SK-N-SH treated with all-trans-retinoic acid at 6 μM for 48 hours (cell line): ENCODE measurements around the gene HRK.

Experiments used
- ATAC-seq: fragments of 200-7000 bp; cut with Tn5 transposase; 3 replicates; pipeline ENCODE4 v1.9.1; 2020; ENCODE audit warnings: mild to moderate bottlenecking, moderate library complexity
- ARNTL ChIP-seq: fragments of 450-650 bp; formaldehyde crosslinking; IDR thresholded peaks from 2 replicates; pipeline ENCODE4 v1.5.0; 2020; ENCODE audit warnings: low read depth, mild to moderate bottlenecking, moderate library complexity, borderline replicate concordance
- CREB5 ChIP-seq: fragments of 250-450 bp; sonication (Bioruptor Pico); IDR thresholded peaks from 2 replicates; pipeline ENCODE4 v1.5.1; 2020; ENCODE audit warnings: low read depth, mild to moderate bottlenecking, moderate library complexity
- CSRNP3 ChIP-seq: fragments of 250-450 bp; sonication (Bioruptor Pico); IDR thresholded peaks from 2 replicates; pipeline ENCODE4 v1.5.1; 2021; ENCODE audit warnings: mild to moderate bottlenecking, moderate library complexity
- ESRRG ChIP-seq: fragments of 250-450 bp; sonication (Bioruptor Pico); IDR thresholded peaks from 2 replicates; pipeline ENCODE4 v1.6.1; 2021; ENCODE audit warnings: mild to moderate bottlenecking
- GLIS3 ChIP-seq: fragments of 250-450 bp; sonication (Bioruptor Pico); IDR thresholded peaks from 2 replicates; pipeline ENCODE4 v1.5.0; 2020; ENCODE audit warnings: mild to moderate bottlenecking, moderate library complexity
- ISL1 ChIP-seq: fragments of 250-450 bp; sonication (Bioruptor Pico); IDR thresholded peaks from 2 replicates; pipeline ENCODE4 v2.1.2; 2022; ENCODE audit warnings: mild to moderate bottlenecking, moderate library complexity
- OSR1 ChIP-seq: fragments of 250-450 bp; sonication (Bioruptor Pico); IDR thresholded peaks from 2 replicates; pipeline ENCODE4 v1.8.0; 2022; ENCODE audit warnings: moderate library complexity, mild to moderate bottlenecking, inconsistent platforms
- PATZ1 ChIP-seq: fragments of 250-450 bp; sonication (Bioruptor Pico); IDR thresholded peaks from 2 replicates; pipeline ENCODE4 v1.8.0; 2020; ENCODE audit warnings: mild to moderate bottlenecking, moderate library complexity, borderline replicate concordance
- PPARA ChIP-seq: fragments of 250-450 bp; sonication (Bioruptor Pico); IDR thresholded peaks from 2 replicates; pipeline ENCODE4 v1.5.0; 2020; ENCODE audit warnings: mild to moderate bottlenecking, borderline replicate concordance
- RARB ChIP-seq: fragments of 250-450 bp; sonication (Bioruptor Pico); IDR thresholded peaks from 2 replicates; pipeline ENCODE4 v1.8.0; 2021; ENCODE audit warnings: mild to moderate bottlenecking, moderate library complexity
- SNAI2 ChIP-seq: fragments of 250-450 bp; sonication (Bioruptor Pico); IDR thresholded peaks from 2 replicates; pipeline ENCODE4 v1.5.0; 2020; ENCODE audit warnings: mild to moderate bottlenecking, moderate library complexity
- TCF4 ChIP-seq: fragments of 250-450 bp; sonication (Bioruptor Pico); IDR thresholded peaks from 2 replicates; pipeline ENCODE4 v1.8.0; 2021; ENCODE audit warnings: mild to moderate bottlenecking, moderate library complexity, borderline replicate concordance
- TOX ChIP-seq: fragments of 250-450 bp; sonication (Bioruptor Pico); IDR thresholded peaks from 2 replicates; pipeline ENCODE4 v1.8.0; 2021; ENCODE audit warnings: mild to moderate bottlenecking, moderate library complexity, borderline replicate concordance
- TSHZ2 ChIP-seq: fragments of 250-450 bp; sonication (Bioruptor Pico); IDR thresholded peaks from 2 replicates; pipeline ENCODE4 v1.5.0; 2020; ENCODE audit warnings: mild to moderate bottlenecking, moderate library complexity
- ZC3H10 ChIP-seq: fragments of 250-450 bp; sonication (Bioruptor Pico); IDR thresholded peaks from 2 replicates; pipeline ENCODE4 v1.5.1; 2021; ENCODE audit warnings: mild to moderate bottlenecking, moderate library complexity
- ZFP30 ChIP-seq: fragments of 450-650 bp; formaldehyde crosslinking; IDR thresholded peaks from 2 replicates; pipeline ENCODE4 v1.5.0; 2022; ENCODE audit warnings: mild to moderate bottlenecking, moderate library complexity
- ZNF565 ChIP-seq: fragments of 450-650 bp; formaldehyde crosslinking; conservative IDR thresholded peaks from 2 replicates; pipeline ENCODE4 v1.5.0; 2020; ENCODE audit warnings: low read depth, mild to moderate bottlenecking, moderate library complexity
- ZNF70 ChIP-seq: fragments of 450-650 bp; formaldehyde crosslinking; IDR thresholded peaks from 2 replicates; pipeline ENCODE4 v1.5.0; 2020; ENCODE audit warnings: mild to moderate bottlenecking, moderate library complexity
- ZNF8 ChIP-seq: fragments of 450-650 bp; formaldehyde crosslinking; IDR thresholded peaks from 2 replicates; pipeline ENCODE4 v1.5.0; 2020; ENCODE audit warnings: mild to moderate bottlenecking, moderate library complexity

Gene HRK

GRCh38 chr12:116884871-116885270 lies 3.6 kb upstream of the HRK start:
- no peak for ATAC-seq
- TF ChIP-seq SNAI2 (CRISPR knock-in tag), result no peak
- TF ChIP-seq PATZ1, result no peak
- no peak for TF ChIP-seq TCF4 (CRISPR knock-in tag)
- TF ChIP-seq ZNF565, result no peak
- TF ChIP-seq ZC3H10 (CRISPR knock-in tag), result no peak
- TF ChIP-seq ZNF70 (CRISPR knock-in tag), result no peak
- TF ChIP-seq ISL1 (CRISPR knock-in tag), result no peak
- no peak for TF ChIP-seq ARNTL
- TF ChIP-seq TOX (CRISPR knock-in tag), result no peak
- no peak for TF ChIP-seq PPARA (CRISPR knock-in tag)
- TF ChIP-seq CSRNP3, result no peak
- no peak for TF ChIP-seq RARB (CRISPR knock-in tag)
- no peak for TF ChIP-seq ZFP30 (CRISPR knock-in tag)
- no peak for TF ChIP-seq OSR1 (CRISPR knock-in tag)
- TF ChIP-seq ESRRG, result no peak
- TF ChIP-seq TSHZ2 (CRISPR knock-in tag), result no peak

- no peak for TF ChIP-seq ARNTL
- TF ChIP-seq PATZ1, result no peak
- no peak for TF ChIP-seq OSR1 (CRISPR knock-in tag)
- no peak for TF ChIP-seq RARB (CRISPR knock-in tag)
- no peak for TF ChIP-seq ISL1 (CRISPR knock-in tag)
- TF ChIP-seq TSHZ2 (CRISPR knock-in tag), result no peak
- no peak for TF ChIP-seq GLIS3 (CRISPR knock-in tag)
- no peak for TF ChIP-seq ZFP30 (CRISPR knock-in tag)
- no peak for TF ChIP-seq ESRRG
- TF ChIP-seq, all 23 proteins: peak for 0
- peak; percentile 40; the same call in 1 of the 3 replicates for ATAC-seq
These were observed 1.5 kb upstream of the HRK start for GRCh38 chr12:116882742-116883141.

- ATAC-seq, result no peak
- TF ChIP-seq ZNF70 (CRISPR knock-in tag), result no peak
- TF ChIP-seq TCF4 (CRISPR knock-in tag), result no peak
- no peak for TF ChIP-seq ARNTL
- no peak for TF ChIP-seq OSR1 (CRISPR knock-in tag)
- no peak for TF ChIP-seq GLIS3 (CRISPR knock-in tag)
- no peak for TF ChIP-seq RARB (CRISPR knock-in tag)
- no peak for TF ChIP-seq ZNF8
- TF ChIP-seq ZC3H10 (CRISPR knock-in tag), result no peak
- no peak for TF ChIP-seq CSRNP3
- TF ChIP-seq ESRRG, result no peak
- TF ChIP-seq PPARA (CRISPR knock-in tag), result no peak
- TF ChIP-seq ZFP30 (CRISPR knock-in tag), result no peak
- no peak for TF ChIP-seq CREB5 (CRISPR knock-in tag)
These were observed 751 bp upstream of the HRK start for GRCh38 chr12:116881877-116882507.
